ENCODE measurements around the gene ARHGAP1.
"Not testable (repeated sequence)": the region's sequence is repeated elsewhere in the genome, so short reads cannot be mapped to it uniquely, and the experiment has no call there.

Gene ARHGAP1

GRCh38 chr11:46671958-46672315 is 28.5 kb downstream of the ARHGAP1 start:
- no peak for DNase-seq

- DNase-seq = not testable (repeated sequence)
Measured at GRCh38 chr11:46670521-46670920, 29.9 kb downstream of the ARHGAP1 start.

DNA sequence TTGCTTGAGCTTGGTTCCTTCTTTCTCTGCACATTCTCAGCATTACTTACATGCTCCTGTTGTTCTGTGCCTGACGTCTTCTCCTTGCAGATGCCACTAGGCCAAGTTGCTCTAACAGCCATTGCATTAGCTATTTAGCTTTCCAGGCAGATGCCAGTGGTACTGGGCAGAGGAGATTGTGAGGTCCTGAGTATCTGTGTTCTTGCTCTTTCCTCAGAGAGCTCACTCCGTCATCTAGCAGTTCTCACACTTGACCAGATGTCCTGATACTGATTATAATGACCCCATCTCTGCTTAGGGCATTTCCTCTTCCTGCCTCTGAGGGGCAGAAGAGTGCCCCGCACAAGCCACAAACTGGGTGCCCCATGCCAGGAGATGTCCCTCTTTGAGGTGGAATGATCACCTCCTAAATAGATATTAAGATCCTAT is 30.7 kb downstream of the ARHGAP1 start:
- DNase-seq = peak; percentile 77

- DNase-seq = no peak
Measured at GRCh38 chr11:46668480-46669085, 31.8 kb downstream of the ARHGAP1 start.

- no peak for DNase-seq
Measured at GRCh38 chr11:46667043-46667481, 33.4 kb downstream of the ARHGAP1 start.

DNA sequence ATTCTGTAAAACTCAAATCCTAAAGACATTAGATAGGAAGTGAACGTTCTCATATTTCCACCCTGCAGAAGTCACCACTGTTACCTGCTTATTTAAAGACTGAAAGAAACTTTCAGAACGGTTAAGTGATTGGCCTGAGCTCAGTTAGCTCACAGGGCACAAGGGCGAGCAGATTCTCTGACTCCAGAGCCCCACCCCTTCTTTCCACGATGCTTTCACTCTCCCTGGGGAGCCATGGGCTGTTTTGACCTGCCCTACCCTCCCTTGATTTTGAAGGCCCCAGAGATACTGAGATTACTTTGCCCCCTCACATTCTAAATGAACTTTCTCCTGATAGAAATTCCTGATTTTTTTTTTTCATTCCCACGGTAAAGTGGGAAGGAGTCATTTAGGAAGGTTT is 33.9 kb downstream of the ARHGAP1 start:
- no peak for DNase-seq

- no peak for DNase-seq
Measured at GRCh38 chr11:46665356-46665755, 35.1 kb downstream of the ARHGAP1 start.

DNA sequence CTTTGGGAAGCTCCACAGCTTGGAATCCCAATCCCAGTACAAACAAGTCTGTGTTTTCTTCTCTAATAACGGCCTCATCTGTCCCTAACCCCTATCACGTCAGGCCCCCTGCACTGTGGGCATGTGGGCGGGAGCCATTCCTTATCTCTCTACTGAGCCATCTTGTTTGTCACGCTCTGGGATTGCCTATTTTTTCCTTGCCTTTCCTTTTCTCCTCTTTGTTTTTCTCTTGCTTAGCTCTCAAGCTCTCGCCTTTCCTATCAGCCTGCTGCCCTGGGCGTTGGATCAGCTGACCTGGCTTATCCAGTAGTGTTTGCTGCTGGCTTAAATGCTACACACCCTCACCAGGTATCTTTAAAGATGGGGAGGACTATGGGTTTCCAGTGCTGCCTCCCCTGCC is 35.8 kb downstream of the ARHGAP1 start:
- DNase-seq = peak; percentile 85

- DNase-seq = peak; percentile 39
Measured at GRCh38 chr11:46663277-46663940, 37.0 kb downstream of the ARHGAP1 start.

- no peak for DNase-seq
Measured at GRCh38 chr11:46662366-46662765, 38.1 kb downstream of the ARHGAP1 start.

DNA sequence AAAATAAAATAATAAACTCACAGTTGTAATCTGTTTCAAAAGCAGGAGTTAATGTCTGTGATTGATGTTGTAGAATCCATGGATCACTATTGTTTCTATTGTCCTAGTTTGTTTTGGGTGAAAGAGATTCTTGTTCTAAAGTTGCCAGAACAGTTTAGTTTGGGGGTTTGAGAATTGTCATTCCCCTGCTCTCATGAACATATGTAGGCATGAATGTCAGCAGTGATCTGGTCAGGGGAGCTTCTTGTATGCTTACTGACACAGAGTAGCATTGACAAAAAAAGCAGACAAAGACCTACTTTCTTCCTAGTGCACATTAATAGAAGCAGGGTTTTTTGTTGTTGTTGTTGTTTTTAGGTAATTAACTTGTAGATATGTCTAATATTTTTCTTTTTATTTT is 38.6 kb downstream of the ARHGAP1 start:
- no peak for DNase-seq

DNA sequence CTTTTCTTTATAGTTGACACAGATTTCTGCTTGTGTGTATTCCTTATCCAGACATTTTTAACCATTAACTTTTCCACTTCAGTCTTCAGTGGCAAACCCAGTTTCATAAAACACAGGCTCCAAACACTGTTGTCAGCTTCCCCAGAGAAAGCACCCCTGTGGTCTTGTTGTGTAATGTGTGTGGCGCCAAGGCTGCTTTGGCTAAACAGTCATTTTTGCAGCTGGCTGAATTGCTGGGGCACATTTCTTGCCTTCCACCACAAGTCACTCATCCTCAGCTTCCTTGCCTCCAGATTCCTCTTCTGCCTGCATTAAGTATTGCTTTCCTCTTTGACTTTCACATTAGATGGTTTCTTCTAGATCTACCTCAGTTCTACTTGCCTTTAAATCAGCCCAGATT is 40.5 kb downstream of the ARHGAP1 start:
- DNase-seq = peak; percentile 53

- DNase-seq = no peak
Measured at GRCh38 chr11:46658259-46658658, 42.2 kb downstream of the ARHGAP1 start.

- no peak for DNase-seq
Measured at GRCh38 chr11:46657186-46657585, 43.2 kb downstream of the ARHGAP1 start.

GRCh38 chr11:46655631-46656030 is 44.8 kb downstream of the ARHGAP1 start:
- DNase-seq = no peak

GRCh38 chr11:46649180-46649738 is 51.2 kb downstream of the ARHGAP1 start:
- no peak for DNase-seq

GRCh38 chr11:46643986-46644385 is 56.4 kb downstream of the ARHGAP1 start:
- no peak for DNase-seq

DNA sequence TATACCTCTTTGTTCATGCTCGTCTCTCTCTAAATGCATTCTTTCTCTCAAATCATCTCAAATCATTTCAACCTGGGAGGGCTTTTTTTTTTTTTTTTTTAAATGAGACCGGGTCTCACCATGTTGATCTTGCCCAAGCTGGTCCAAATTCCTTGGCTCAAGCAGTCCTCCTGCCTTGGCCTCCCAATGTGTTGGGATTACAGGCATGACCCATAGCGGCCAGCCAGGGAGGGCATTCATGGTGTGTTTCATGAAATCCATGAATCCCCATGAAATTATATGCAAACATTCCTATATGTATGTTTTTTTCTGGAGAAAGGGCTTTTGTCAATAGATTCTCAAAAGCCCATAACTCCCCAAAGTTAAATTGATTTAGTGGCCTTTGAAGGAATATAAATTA is 56.9 kb downstream of the ARHGAP1 start:
- no peak for DNase-seq

DNA sequence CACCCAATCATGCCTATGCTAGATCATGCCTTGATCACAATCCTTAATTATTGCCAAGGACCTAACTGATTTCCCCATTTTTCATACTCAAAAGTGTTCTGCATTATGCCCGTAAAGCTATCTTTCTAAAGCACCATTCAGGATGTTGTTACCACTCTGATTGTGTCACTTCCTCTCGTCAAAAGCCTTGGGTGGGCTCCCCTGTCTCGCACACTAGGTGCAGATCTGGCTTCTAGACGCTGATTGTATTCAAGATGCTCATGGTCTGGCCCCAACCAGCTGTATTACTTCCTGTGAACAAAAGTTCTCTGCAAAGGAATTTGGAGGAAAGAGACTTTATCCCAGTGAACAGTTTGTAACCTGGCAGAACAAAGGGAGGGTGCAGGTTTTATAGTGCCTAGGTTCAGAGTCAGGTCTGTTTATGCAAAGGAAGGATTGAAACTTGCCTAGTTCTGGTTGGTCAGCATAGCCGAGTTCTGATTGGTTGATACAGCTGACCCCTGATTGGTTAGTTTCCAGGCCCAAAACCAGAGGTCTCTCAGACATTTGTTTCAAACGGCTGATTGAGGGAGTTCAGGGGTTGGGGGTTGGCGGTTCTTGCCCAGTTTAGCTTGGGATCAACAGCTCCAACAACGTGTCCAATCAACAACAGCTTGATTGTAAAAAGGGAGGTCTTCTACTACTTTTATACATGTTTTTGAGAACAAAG is 57.6 kb downstream of the ARHGAP1 start:
- DNase-seq = no peak

DNA sequence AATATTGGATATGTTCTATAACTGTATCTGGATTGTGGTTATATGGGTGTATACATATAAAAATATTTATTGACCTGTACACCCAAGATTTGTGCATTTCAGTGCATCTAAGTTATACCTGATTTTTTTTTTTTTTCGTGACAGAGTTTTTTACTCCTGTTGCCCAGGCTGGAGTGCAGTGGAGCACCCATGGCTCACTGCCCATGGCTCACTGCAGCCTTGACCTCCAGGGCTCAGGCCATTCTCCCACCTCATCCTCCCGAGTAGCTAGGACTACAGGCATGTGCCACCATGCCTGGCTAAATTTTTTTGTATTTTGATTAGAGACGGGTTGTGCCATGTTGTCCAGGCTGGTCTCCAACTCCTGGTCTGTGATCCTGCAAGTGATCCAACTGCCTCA is 58.8 kb downstream of the ARHGAP1 start:
- no peak for DNase-seq

DNA sequence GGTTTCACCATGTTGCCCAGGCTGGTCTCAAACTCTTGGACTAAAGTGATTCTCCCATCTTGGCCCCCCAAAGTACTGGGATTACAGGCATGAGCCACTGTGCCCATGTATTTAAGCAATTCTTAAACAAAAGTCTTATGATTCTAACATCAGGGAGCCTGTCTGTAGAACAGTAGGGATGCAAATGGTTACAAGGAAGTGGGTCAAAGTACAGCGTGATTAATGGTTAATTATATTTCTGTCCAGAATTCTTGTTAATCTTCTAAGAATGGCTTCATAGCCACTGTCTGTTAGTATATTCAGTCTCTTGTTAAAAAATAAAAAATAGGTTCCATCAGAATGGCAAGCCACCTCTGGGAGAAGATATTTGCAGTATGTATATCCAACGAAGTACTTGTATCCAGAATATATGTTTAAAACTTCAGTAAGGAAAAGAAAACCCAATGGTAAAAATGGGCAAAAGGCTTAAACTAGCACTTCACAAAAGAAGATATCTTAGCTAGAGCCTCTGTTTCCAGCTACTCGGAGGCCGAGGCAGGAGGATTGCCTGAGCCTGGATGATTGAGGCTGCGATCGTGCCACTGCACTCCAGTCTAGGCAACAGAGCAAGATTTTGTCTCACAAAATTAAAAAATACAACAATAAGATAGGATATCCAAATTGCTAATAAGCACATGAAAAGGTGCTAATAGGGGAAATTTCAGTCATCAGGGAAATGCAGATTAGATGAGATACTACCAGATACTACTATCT is 60.2 kb downstream of the ARHGAP1 start:
- DNase-seq = no peak

- DNase-seq = no peak
Measured at GRCh38 chr11:46639197-46639839, 61.1 kb downstream of the ARHGAP1 start.

DNA sequence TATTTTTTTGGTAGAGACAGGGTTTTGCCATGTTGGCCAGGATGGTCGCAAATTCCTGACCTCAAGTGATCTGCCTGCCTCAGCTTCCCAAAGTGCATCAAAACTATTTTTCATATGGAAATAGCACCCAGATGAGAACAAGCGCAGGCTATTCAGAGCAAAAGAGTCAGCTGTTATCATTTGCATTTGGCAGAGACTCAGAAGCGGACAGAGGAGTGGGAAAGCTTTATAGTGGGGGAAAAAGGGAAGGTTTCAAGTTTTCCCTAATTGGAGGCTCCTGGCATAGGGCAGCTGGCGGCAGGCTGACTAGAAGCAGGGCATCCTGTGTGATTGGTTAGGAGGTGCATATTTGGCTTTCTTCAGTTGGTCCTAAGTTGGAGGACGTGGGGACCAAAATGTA is 62.9 kb downstream of the ARHGAP1 start:
- no peak for DNase-seq

Data from OCI-M1 (cell line).